NCI-H1417 treated with DMSO at 0.1 percent for 48 hours (cell line): Measurements from ENCODE around the gene ARID1B.

Source experiments
- DNase-seq: peaks from one replicate; lab custom pipeline; 2025; lab: John Stamatoyannopoulos, UW

ARID1B gene

DNA sequence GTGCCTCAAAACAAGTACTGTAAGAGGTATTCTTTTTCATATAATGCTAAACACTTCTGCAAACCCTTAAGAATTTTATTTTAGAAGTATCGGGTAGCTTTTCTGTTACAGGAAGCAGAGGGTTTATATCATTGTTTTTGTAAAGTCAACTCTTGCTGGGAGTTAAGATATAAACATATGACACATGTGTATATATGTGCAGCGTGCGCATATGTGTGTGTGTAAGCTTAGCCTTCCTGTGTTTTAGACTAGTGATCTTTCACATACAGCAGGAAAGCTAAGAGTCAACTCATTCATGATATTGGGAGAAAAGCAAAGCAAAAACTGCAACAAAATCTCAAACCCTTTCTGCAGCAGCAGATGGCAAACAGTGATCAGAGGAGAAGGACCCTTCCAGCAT, 102.4 kb downstream of the ARID1B start:
- DNase-seq = no peak

DNA sequence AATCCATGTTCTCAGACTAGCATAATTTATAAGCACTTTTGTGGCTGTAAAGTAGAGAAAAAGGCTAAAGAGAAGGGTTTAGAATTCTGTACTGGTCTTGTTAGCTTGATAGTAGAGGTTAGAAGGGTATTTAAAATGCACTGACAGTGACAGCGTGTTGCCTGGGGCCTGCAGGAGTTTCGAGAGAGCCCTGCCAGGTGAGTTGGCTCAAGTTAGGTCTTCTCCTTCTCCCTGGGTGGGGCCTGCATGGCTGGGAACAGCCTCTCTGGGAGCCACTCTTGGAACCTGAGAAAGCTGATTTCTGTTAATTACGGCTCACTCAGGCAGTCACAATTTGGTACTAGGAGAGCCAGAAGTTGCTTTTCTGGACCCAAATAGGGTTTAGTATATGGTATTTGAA, 103.7 kb downstream of the ARID1B start:
- no peak for DNase-seq

DNA sequence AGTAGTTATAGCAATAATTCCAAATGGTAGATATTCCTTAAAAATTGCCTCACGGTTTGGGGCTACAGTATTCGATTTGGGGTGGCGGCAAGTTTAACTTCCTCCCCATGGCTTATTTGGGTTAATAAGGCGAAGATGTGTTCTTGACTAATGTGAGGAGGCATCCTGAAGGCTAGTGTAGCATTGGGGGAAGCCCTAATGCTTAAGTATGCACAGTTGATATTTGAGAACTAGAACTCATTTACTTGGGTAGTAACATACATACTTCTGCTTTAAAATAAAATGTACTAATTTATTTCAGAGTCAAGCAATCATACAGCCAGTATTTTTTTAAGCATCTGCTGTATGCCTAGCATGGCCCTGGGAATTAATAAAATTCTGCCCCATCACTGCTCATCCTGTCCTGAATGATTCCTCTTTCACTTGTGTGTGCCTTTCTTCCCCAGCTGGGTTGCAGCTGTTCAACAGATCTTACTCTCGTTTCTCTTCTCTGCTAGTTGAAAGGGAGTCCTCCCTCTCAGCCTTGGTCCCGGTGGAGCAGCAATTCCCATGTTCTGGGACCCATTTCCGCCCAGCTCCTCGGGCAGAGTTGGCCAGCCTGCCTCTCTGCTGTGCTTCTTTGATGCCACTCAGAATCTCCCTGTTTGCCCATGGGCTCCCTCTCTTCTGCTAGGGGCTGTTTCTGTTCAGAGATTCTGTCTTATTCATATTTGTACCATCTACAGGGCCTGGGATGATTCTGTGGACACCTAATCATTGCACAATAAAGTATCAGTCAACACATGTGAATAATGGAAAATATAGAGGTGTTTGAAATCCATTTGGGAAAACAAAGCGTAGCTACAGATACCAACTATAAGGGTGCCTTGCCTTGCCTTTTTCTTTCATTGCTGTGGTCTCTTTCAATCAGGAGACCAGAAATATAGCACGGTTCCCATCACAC, 104.8 kb downstream of the ARID1B start:
- DNase-seq = no peak

DNA sequence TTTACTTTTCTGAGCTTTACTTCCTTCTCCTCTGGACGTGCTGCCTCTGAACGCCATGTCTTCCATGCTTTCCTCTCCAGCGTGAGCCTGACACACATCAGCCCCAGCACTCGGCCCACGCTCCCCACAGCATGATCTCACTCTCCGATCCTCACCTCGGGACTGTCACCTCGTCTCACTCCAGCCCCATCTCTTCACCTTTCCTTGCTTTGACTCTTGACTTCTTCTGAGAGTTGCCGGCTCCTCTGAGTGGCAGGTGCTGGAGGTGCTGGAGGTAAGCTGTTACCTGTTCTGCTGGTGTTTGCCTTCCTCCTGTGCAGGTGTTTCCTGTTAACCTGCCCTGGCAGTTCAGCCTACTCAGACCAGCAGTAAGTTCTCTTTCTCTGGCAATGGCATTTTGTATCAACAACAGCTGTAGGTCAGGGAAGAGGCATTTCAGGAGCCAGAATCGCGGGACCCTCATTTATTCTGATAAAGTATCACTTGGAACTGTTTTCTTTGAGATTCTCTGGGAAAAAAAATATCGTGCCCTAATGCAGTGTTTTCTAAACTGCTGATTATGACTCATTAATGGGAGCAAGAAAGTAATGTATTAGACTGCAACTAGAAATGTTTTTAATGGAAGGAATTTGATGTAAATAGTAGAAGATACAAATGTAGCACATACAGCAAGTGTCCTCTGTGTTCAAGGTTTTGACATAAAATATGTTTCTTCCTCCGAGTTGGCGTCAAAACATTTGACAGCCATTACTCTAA, 106.5 kb downstream of the ARID1B start:
- DNase-seq = peak; percentile 36

DNA sequence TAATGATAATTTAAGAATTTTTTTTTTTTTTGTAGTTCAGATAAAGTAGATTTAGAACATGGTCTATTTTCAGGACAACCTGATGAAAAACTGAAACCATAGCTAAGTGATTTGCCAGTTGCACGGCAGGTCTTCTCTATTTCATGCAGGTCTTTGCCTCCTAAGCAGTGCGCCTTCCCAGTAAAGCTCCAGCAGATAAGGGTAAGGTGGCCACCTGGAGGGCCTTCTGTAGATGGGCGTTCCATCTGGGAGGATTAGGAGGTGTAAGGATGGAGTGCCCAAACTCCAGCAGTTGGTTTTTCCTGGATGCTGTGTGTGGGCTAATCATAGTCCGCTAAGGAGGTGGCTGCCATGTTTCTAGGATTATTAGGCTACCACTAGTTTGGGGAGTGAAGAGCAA, 107.1 kb downstream of the ARID1B start:
- DNase-seq = no peak

DNA sequence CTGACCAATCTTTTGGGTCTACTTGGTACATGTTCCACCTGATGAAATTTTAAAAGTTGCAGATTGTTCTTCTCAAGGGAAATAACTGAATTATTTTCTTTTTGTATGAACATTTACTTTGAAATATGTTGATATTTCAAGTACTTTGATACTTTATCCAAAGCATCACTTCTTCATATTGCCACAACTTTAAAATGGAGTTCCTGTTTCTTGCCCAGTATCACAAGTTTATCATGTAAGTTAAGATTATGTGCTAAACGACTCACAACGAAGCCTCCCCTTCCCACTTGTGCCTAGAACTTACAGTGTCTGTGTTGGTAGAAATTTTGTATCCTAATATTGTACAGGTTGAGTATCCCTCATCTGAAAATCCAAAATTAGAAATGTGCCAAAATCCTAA, 108.4 kb downstream of the ARID1B start:
- no peak for DNase-seq

DNA sequence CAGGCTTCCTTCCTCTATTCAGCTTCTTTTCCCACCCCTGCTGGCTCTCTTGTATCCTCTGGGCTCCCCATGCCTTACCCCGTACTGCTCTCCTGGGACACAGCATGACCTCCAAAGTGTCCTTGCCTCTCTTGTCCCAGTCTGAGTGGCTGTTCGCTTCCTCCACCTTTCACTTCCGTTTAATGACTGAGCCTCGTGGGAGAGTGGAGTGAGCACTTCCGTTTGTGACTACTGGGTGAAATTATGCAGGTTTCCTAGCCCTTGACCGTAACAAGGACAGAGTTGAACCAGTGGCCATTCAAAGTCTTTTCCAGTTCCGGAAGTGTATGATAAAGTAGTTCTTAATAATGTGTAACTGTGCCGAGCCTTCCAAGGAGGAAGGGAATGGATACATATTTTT, 109.2 kb downstream of the ARID1B start:
- DNase-seq = no peak

DNA sequence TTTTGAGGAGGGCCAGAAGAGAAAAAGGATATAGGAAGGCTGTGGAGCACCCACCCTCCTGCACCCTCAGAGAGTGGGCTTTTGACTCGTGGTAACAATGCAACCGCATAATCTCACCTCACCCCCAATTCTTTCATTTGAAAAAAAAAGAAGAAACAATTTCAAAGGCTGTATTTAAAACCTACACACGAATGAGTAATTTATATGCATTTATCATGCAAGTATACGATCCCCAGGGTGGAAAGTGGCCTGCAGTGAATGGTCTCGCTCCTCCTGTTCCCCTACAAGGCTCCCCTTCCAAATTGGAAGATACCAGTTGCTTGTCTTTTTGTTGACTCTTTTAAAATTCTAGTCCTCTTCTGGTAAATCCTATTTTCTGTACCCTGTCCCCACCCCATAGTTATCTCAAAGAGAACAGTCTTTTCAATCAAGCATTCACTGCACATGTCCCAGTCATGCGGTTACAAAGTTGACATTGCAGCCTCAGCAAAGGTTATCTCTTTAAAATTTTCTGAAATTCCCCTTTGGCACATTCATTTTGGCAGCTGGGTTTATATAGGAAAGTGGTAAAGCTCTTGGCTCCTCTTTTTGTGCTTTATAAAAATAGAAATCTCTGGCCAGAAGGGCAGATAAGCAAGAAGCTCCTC, 110.6 kb downstream of the ARID1B start:
- no peak for DNase-seq

DNA sequence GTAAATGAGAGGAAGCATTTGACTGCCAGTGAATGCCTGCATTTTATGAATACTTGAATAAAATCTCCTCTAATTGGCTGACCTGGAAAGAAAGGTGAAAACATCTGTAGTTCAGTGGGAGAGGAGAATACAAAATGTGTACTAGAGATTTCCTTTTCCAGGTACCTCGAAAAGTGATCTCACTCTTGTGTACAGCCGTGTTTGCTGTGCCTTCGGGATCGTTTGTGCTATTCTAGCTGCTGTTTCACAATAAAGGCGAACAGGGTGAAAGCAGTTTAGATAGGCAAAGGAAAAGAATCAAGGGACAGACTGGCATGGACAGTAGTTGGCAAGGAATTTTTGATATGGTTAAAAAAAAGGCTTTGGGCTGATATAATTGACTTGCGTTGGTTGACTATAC, 112.3 kb downstream of the ARID1B start:
- peak; percentile 45 for DNase-seq

DNA sequence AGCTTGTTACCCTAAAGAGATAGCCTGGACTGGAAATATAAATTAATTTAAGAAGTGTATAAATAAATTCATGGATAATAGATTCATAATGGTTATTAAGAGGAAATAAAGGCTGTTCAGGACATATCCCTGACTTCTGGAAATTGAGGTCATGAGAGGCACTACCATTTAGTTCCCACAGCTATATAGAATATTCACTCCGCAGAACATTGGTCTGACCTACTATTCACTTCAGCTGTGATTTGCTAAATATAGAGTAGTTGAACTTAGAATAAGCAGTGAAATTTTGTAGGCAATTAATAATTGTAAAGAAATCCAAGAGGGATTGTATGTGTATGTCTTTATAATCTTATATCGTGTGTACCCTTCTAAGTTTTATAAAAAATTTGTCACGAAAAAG, 112.8 kb downstream of the ARID1B start:
- no peak for DNase-seq

DNA sequence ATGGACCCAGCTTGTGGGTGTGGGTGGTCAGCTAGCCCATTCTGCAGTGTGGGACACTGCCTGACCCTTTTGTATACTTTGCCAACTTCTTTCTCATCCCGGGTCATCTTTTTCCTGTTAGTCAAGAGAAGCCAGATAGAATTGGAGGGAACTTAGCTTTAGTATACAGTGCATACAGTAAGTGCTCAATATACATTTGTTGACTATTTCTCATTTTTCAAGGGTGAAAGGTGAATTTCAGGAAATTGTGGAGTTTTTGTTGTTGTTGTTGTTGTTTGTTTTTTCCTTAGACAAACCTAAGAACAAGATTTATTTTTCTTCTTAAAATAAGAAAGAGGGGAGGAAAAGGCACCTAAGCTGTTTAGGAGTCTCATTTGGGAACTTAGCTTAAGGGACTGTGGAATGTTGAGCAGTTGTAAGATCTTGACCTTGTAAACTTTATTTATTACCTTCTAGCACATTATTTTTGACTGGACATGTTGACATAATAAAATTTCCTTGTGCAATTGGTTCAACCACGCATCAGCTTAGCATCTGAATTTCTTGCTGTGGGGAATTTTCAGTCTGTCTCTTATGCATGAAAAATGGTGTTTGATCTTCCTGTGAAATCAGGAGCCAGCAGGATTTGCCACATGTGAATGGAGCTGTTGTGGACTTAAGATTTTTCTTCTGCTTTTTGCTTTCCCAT, 113.6 kb downstream of the ARID1B start:
- DNase-seq = no peak

DNA sequence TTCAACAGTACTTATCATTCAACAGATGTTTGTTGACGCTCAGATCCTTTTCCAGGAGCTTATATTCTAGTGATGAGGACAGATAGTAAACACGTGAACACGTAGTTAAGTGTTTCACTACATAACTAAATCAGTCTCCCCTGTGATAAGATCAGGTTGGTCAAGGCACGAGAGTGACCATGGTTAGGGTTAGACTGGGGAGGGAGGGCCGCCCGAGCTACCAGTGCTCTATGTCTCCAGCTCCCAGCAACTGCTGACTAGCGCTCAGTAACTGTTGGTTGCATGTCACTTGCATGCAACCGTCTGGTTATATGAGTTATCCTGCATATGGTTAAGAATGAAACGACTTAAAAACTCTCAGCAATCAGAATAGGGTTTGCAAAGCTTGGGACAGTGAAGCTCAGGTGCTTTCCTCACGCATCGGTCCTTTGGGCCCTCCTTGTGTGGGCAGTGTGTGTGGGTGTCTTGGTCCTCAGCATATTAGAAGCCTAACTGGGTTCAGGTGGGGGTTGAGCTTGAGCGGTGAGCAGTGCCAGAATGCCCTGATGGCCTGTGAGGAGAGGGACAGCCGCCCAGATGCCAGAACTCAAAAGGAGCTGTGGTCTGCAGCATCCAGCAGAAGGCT, 120.8 kb downstream of the ARID1B start:
- no peak for DNase-seq

DNA sequence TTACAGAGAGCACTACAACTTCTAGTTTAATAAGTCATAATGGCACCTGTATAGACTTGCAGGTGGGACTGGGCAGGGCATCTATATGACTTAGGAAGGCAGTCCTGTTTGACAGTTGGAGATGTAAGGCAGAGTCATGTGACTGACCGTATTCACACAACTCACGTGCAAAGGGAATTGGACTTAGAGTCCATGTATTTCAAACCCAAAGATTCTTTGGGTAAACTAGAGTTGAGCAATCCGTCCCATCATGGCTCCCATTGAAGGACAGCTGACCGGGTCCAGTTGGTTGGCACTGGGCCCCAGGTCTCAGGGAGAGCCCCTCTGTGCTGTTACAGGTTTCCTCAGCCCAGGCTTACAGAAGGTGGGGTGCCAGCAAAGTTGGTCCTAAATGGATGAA, 121.9 kb downstream of the ARID1B start:
- no peak for DNase-seq

DNA sequence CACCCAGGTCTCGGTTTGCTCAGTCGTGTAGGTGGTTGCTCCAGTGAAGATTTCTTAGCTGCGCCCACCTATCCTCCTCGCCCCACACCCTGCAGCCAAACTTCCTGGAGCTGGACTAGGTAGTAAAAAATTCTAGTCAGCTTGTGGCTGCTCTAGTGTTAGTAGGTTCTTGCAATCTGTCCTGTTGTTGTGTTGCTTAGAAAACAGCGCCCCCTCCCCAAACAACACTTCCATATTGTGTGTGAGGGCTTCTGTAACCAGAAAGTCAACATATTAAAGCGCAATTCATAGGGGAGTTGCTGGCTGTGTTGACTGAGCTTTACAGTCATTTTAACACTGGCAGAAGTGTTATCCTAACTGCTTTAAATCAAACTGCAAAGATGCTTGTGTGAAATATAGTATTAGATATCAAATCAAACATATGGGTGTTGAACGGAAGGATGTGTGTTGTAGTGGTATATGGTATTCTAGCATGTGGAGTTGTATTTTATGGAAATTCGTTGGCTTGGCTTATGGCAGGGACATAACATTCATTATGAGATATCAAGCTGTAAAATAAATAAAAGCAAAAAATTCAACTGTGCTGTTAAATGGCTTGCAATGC, 122.5 kb downstream of the ARID1B start:
- no peak for DNase-seq

DNA sequence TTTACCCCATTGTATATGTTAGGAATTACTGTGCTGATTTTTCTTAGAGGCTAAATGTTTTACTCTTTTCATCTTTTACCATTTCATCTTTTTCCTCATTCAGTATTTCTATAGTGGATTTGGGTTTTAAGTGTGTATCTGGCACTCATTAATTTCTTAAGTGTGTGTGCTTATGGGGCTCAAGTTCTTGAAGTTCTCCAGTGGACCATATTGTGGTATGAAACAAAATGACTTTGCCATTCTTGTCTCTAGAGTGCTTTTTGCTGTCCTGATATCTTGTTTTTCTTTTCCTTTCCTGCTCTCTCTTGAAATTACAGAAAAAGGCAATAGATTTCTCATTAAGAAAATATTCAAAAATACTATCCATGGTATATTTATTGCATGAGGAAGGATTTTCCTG, 123.1 kb downstream of the ARID1B start:
- DNase-seq = no peak

DNA sequence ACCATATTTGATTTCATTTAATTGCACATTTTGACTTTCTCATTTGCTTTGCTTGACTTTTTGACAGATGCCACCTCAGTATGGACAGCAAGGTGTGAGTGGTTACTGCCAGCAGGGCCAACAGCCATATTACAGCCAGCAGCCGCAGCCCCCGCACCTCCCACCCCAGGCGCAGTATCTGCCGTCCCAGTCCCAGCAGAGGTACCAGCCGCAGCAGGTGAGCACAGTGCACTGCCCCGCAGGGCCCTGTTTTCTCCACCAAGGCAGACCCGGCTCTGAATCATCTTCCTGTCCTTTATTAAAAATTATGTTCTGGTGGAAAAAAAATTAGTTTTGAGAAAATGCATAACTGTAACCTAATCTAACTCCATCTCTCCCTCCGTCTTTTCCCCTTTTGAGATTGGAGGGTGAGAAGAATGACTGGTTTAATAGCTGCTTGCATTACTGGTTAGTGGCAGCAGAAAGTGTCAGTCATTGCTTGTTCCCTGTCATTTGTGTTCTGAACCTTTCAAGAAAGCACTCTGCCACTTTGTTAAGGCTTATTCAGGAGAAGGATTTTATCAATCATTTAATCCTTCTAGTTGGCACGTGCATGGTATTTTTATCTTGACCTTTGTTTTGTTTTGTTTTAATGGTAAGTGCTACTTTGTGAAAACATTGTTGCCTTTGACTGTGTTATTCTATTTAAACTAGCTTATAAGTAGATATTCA, 124.3 kb downstream of the ARID1B start:
- DNase-seq = no peak

DNA sequence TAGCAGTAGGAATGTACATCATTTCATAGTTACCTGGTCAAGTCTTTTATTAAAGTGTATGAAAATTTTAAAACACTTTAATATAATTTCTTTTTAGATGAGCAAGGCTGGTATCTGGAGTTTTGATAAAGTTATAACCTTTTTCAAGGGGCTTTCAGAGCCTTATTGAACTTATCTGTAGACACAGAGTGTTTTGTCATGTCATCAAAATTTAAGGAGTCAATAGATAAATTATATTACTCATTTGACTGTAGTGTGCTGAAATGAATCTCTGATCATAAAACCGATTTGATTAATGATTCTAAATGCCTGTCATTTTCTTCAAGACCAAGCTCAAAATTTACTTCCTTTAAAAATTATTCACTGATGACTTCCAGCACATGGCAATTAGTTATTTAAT, 125.6 kb downstream of the ARID1B start:
- no peak for DNase-seq

DNA sequence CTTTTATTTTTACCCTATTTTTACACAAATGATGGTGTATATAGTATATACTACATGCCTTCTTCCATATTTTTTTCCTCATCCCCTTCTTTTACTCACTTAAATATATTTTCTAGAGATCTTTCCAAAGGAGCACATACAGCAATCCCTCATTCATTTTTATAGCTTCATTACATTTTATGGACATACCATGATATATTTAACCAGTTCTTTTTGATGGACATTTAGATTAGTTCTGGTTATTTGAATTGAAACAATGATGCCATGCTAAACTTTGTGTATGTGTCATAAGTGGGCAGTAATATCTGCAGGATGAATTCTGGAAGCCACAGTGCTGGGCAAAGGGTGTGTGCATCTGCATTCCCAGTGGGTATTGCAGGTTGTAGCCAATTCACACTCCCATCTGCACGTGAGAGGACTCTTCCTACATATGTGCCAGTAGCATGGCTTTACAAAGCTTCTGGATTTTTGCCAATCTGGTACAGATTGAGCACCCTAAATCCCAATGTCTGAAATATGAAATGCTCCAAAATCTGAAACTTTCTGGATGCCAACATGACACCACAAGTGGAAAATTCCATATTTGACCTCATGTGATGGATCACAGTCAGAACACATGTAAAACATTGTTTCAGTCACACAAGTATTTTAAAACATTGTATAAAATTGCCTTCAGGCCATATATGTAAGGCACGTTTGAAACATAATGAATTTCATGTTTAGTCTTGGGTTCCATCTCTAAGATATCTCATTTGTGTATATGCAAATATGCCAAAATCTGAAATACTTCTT, 127.2 kb downstream of the ARID1B start:
- DNase-seq = no peak

DNA sequence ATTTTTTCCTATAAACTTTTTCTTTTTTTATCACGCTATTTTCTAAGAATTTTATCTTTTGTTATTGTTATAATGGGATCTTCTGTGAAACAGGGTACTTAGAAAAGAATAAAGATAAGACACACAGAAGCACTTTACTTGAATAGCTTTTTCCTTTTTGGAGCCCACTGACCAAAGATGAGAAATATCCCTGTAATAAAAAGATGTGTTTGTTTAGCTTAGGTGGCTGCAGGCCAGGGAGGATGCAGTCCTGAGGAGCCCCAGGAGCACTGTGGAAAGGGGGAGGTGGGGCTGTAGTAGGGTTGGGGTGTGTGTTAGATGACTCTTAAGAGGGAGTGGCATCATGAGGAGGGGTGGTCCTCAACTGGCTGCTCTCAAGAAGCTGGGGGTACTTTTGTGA, 128.6 kb downstream of the ARID1B start:
- DNase-seq = no peak

DNA sequence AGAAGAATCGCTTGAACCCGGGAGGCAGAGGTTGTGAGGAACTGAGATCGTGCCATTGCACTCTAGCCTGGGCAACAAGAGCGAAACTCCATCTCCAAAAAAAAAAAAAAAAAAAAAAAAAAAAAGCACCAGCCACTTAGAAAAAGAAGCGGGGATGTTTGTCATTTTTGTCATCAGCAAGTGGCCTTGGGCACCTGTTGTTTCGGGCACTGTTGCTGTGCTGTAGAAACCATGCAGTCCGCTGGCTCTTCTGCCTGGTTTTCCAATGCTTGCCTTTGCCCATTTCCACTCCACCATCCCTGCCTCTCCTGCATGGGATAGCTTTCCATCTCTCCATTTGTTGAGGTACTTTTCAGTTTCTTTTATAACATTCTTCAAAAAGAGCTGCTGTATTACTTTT, 129.3 kb downstream of the ARID1B start:
- no peak for DNase-seq
